NCI-H1105 treated with DMSO at 0.1 percent for 48 hours (cell line): ENCODE measurements around the gene GLT6D1.

ENCODE experiments used
- DNase-seq: peaks from one replicate; lab custom pipeline; 2025; lab: John Stamatoyannopoulos, UW

GLT6D1 gene

GRCh38 chr9:135584371-135584770, 55.0 kb downstream of the GLT6D1 start:
- DNase-seq = no peak

GRCh38 chr9:135583688-135584011, 55.7 kb downstream of the GLT6D1 start:
- no peak for DNase-seq

GRCh38 chr9:135582966-135583687, 56.2 kb downstream of the GLT6D1 start:
- DNase-seq = no peak

GRCh38 chr9:135582541-135582940, 56.8 kb downstream of the GLT6D1 start:
- no peak for DNase-seq

GRCh38 chr9:135581636-135582426, 57.5 kb downstream of the GLT6D1 start:
- DNase-seq = no peak

- DNase-seq = no peak
Measured at GRCh38 chr9:135580664-135581380, 58.5 kb downstream of the GLT6D1 start.

- DNase-seq = no peak
Measured at GRCh38 chr9:135579889-135580660, 59.3 kb downstream of the GLT6D1 start.

GRCh38 chr9:135579356-135579755, 60.0 kb downstream of the GLT6D1 start:
- DNase-seq = no peak

GRCh38 chr9:135577256-135577655, 62.1 kb downstream of the GLT6D1 start:
- DNase-seq = no peak

GRCh38 chr9:135575995-135576631, 63.2 kb downstream of the GLT6D1 start:
- DNase-seq = no peak

- no peak for DNase-seq
Measured at GRCh38 chr9:135574943-135575342, 64.4 kb downstream of the GLT6D1 start.

GRCh38 chr9:135574331-135574730, 65.0 kb downstream of the GLT6D1 start:
- no peak for DNase-seq
